ENCODE data around the gene HOXD9. TPM values are rescaled to one million over a fixed set of nuclear protein-coding genes. Genes with fewer than 3 reads are reported as not detected.

HOXD9 gene
- total RNA-seq, 1 donor from 2014 or later: not detected

- DNase-seq (ENCODE audit: low spot score in 2 of 2): no peak
- FAIRE-seq: no peak
These were observed 14.8 kb upstream of the HOXD9 start for GRCh38 chr2:176107731-176108181.

- FAIRE-seq: no peak
- no peak for DNase-seq (ENCODE audit: low spot score in 2 of 2)
These were observed 13.2 kb upstream of the HOXD9 start for GRCh38 chr2:176109192-176109901.

- no peak for FAIRE-seq
- DNase-seq (ENCODE audit: low spot score in 2 of 2): no peak
These were observed 12.6 kb upstream of the HOXD9 start for GRCh38 chr2:176109946-176110345.

- FAIRE-seq (no peak), DNase-seq (ENCODE audit: low spot score in 2 of 2) (no peak)
These were observed 11.9 kb upstream of the HOXD9 start for GRCh38 chr2:176110415-176111308.

GRCh38 chr2:176111309-176111663 lies 11.2 kb upstream of the HOXD9 start:
- FAIRE-seq (no peak), DNase-seq (ENCODE audit: low spot score in 2 of 2) (no peak)

- FAIRE-seq (no peak), DNase-seq (ENCODE audit: low spot score in 2 of 2) (no peak)
These were observed 10.6 kb upstream of the HOXD9 start for GRCh38 chr2:176111846-176112374.

GRCh38 chr2:176112375-176113302 lies 9.9 kb upstream of the HOXD9 start:
- FAIRE-seq (no peak), DNase-seq (ENCODE audit: low spot score in 2 of 2) (no peak)

GRCh38 chr2:176114120-176114929 lies 8.2 kb upstream of the HOXD9 start:
- no peak for FAIRE-seq
- DNase-seq (ENCODE audit: low spot score in 2 of 2): no peak

GRCh38 chr2:176114930-176115625 lies 7.4 kb upstream of the HOXD9 start:
- DNase-seq (ENCODE audit: low spot score in 2 of 2): no peak
- no peak for FAIRE-seq

- FAIRE-seq: no peak
- DNase-seq (ENCODE audit: low spot score in 2 of 2): no peak
These were observed 6.4 kb upstream of the HOXD9 start, which contains the start of gene HOXD10 for GRCh38 chr2:176115883-176116813. HOXD10 (plus strand) TSS chr2:176116778; CDS start chr2:176116834, 56 bp downstream.

- DNase-seq (ENCODE audit: low spot score in 2 of 2): no peak
- no peak for FAIRE-seq
These were observed 5.2 kb upstream of the HOXD9 start for GRCh38 chr2:176117162-176117822.

- DNase-seq (ENCODE audit: low spot score in 2 of 2): no peak
These were observed 4.6 kb upstream of the HOXD9 start for GRCh38 chr2:176117823-176118371.

GRCh38 chr2:176118601-176119339 lies 3.7 kb upstream of the HOXD9 start:
- FAIRE-seq (no peak), DNase-seq (ENCODE audit: low spot score in 2 of 2) (no peak)

More at GRCh38 chr2:176117823-176118371, 4.6 kb upstream of the HOXD9 start:
- FAIRE-seq: no peak

GRCh38 chr2:176120364-176121189 lies 1.9 kb upstream of the HOXD9 start:
- FAIRE-seq (no peak), DNase-seq (ENCODE audit: low spot score in 2 of 2) (no peak)
